IPS-18a (cell line): Measurements from ENCODE around the gene CBLB.

Experiments used
- H3K27ac ChIP-seq: one replicate; pipeline ENCODE4 v1.5.1; 2013; ENCODE audit warnings: low read length
- H3K27me3 ChIP-seq: one replicate; pipeline ENCODE4 v1.6.1; 2013; ENCODE audit warnings: mild to moderate bottlenecking, low read length; ENCODE audit not compliant: control insufficient read depth, insufficient read depth
- H3K36me3 ChIP-seq: one replicate; pipeline ENCODE4 v1.6.1; 2013; ENCODE audit warnings: low read depth, low read length; ENCODE audit not compliant: control insufficient read depth
- H3K4me1 ChIP-seq: one replicate; pipeline ENCODE4 v1.6.1; 2013; ENCODE audit warnings: low read depth, low read length; ENCODE audit not compliant: control insufficient read depth
- H3K4me3 ChIP-seq: one replicate; pipeline ENCODE4 v1.5.1; 2013; ENCODE audit warnings: low read length
- H3K9ac ChIP-seq: one replicate; pipeline ENCODE4 v1.6.1; 2013; ENCODE audit warnings: mild to moderate bottlenecking, low read length, moderate library complexity
- H3K9me3 ChIP-seq: one replicate; pipeline ENCODE4 v1.6.1; 2013; ENCODE audit warnings: low read depth, low read length; ENCODE audit not compliant: control insufficient read depth

CBLB gene

GRCh38 chr3:105662306-105662705 lies 206.5 kb downstream of the CBLB start:
- H3K27ac ChIP-seq: no peak overlapping the region
- H3K27me3 ChIP-seq: no peaks in the 10 kb centered on the region
- H3K9me3 ChIP-seq: no peaks in the 10 kb centered on the region
- no peak overlapping the region for H3K9ac ChIP-seq
- H3K4me1 ChIP-seq: no peaks in the 10 kb centered on the region
- peaks cover 7% of the 10 kb centered on the region for H3K36me3 ChIP-seq
- no peak overlapping the region for H3K4me3 ChIP-seq

- H3K27ac ChIP-seq: no peak overlapping the region
Measured at GRCh38 chr3:105661461-105661860, 207.4 kb downstream of the CBLB start.

GRCh38 chr3:105656651-105657504 lies 211.9 kb downstream of the CBLB start:
- Histone ChIP-seq H3K9me3 (no peaks in the 10 kb centered on the region), H3K36me3 (peaks cover 7% of the 10 kb centered on the region), H3K27me3 (no peaks in the 10 kb centered on the region), H3K27ac (no peak overlapping the region), H3K4me3 (no peak overlapping the region), H3K9ac (no peak overlapping the region), H3K4me1 (no peaks in the 10 kb centered on the region)

More at GRCh38 chr3:105661461-105661860, 207.4 kb downstream of the CBLB start:
- no peaks in the 10 kb centered on the region for H3K9me3 ChIP-seq
- no peak overlapping the region for H3K9ac ChIP-seq
- no peak overlapping the region for H3K4me3 ChIP-seq
- H3K27me3 ChIP-seq: no peaks in the 10 kb centered on the region
- no peaks in the 10 kb centered on the region for H3K4me1 ChIP-seq
- peaks cover 7% of the 10 kb centered on the region for H3K36me3 ChIP-seq

- Histone ChIP-seq H3K27ac (no peak overlapping the region), H3K9ac (no peak overlapping the region), H3K27me3 (no peaks in the 10 kb centered on the region), H3K36me3 (peaks cover 7% of the 10 kb centered on the region), H3K4me3 (no peak overlapping the region), H3K9me3 (no peaks in the 10 kb centered on the region), H3K4me1 (no peaks in the 10 kb centered on the region)
Measured at GRCh38 chr3:105653868-105654267, 214.9 kb downstream of the CBLB start.

- Histone ChIP-seq H3K27ac (no peak overlapping the region), H3K4me1 (no peaks in the 10 kb centered on the region), H3K27me3 (no peaks in the 10 kb centered on the region), H3K9ac (no peak overlapping the region), H3K36me3 (peaks cover under 1% of the 10 kb centered on the region), H3K4me3 (no peak overlapping the region), H3K9me3 (no peaks in the 10 kb centered on the region)
Measured at GRCh38 chr3:105653166-105653565, 215.6 kb downstream of the CBLB start.

- Histone ChIP-seq H3K4me3 (no peak overlapping the region), H3K4me1 (no peaks in the 10 kb centered on the region), H3K9me3 (no peaks in the 10 kb centered on the region), H3K27me3 (no peaks in the 10 kb centered on the region), H3K9ac (no peak overlapping the region), H3K27ac (no peak overlapping the region), H3K36me3 (no peaks in the 10 kb centered on the region)
Measured at GRCh38 chr3:105649480-105649879, 219.3 kb downstream of the CBLB start.

- Histone ChIP-seq H3K4me3 (no peak overlapping the region), H3K27ac (no peak overlapping the region), H3K9me3 (no peaks in the 10 kb centered on the region), H3K4me1 (no peaks in the 10 kb centered on the region), H3K9ac (no peak overlapping the region), H3K27me3 (no peaks in the 10 kb centered on the region), H3K36me3 (no peaks in the 10 kb centered on the region)
Measured at GRCh38 chr3:105647047-105647446, 221.8 kb downstream of the CBLB start.

GRCh38 chr3:105639131-105639530 lies 229.7 kb downstream of the CBLB start:
- no peaks in the 10 kb centered on the region for H3K36me3 ChIP-seq
- no peaks in the 10 kb centered on the region for H3K27me3 ChIP-seq
- no peaks in the 10 kb centered on the region for H3K4me1 ChIP-seq
- H3K4me3 ChIP-seq: no peak overlapping the region
- H3K9ac ChIP-seq: no peak overlapping the region
- H3K9me3 ChIP-seq: no peaks in the 10 kb centered on the region
- H3K27ac ChIP-seq: no peak overlapping the region

- H3K36me3 ChIP-seq: no peaks in the 10 kb centered on the region
Measured at GRCh38 chr3:105634708-105635107, 234.1 kb downstream of the CBLB start.

GRCh38 chr3:105629718-105630117 lies 239.1 kb downstream of the CBLB start:
- Histone ChIP-seq H3K36me3 (no peaks in the 10 kb centered on the region), H3K27ac (no peak overlapping the region), H3K9me3 (no peaks in the 10 kb centered on the region), H3K9ac (no peak overlapping the region), H3K27me3 (no peaks in the 10 kb centered on the region), H3K4me1 (no peaks in the 10 kb centered on the region), H3K4me3 (no peak overlapping the region)

More at GRCh38 chr3:105634708-105635107, 234.1 kb downstream of the CBLB start:
- H3K27ac ChIP-seq: no peak overlapping the region
- no peak overlapping the region for H3K4me3 ChIP-seq
- H3K4me1 ChIP-seq: no peaks in the 10 kb centered on the region
- H3K9ac ChIP-seq: no peak overlapping the region
- no peaks in the 10 kb centered on the region for H3K27me3 ChIP-seq
- no peaks in the 10 kb centered on the region for H3K9me3 ChIP-seq

- H3K27me3 ChIP-seq: no peaks in the 10 kb centered on the region
Measured at GRCh38 chr3:105626739-105627138, 242.1 kb downstream of the CBLB start.

GRCh38 chr3:105622169-105622568 lies 246.6 kb downstream of the CBLB start:
- Histone ChIP-seq H3K27me3 (no peaks in the 10 kb centered on the region), H3K27ac (no peak overlapping the region), H3K9ac (no peak overlapping the region), H3K9me3 (no peaks in the 10 kb centered on the region), H3K36me3 (no peaks in the 10 kb centered on the region), H3K4me1 (no peaks in the 10 kb centered on the region), H3K4me3 (no peak overlapping the region)

More at GRCh38 chr3:105626739-105627138, 242.1 kb downstream of the CBLB start:
- Histone ChIP-seq H3K36me3 (no peaks in the 10 kb centered on the region), H3K4me3 (no peak overlapping the region), H3K4me1 (no peaks in the 10 kb centered on the region), H3K9ac (no peak overlapping the region), H3K27ac (no peak overlapping the region), H3K9me3 (no peaks in the 10 kb centered on the region)
